AG04450 (cell line): Measurements from ENCODE around the gene NPIPB2. TPM values are rescaled to one million over a fixed set of nuclear protein-coding genes. Genes with fewer than 3 reads are reported as not detected.

Source experiments
- CTCF ChIA-PET: fragments of 300-600, 350-600 bp; formaldehyde crosslinking; extraction: SDS; loops from one replicate; lab custom pipeline; 2022; ENCODE audit warnings: antibody characterized with exemption, inconsistent platforms; lab: Charles Lee
- POLR2A ChIA-PET: fragments of 350-600 bp; formaldehyde crosslinking; extraction: SDS; loops from one replicate; lab custom pipeline; 2021; ENCODE audit warnings: antibody characterized with exemption, inconsistent platforms; lab: Yijun Ruan, JAX
- DNase-seq: peaks from one replicate; pipeline ENCODE4 v3.0.0-alpha.2; 2011; ENCODE audit warnings: low read depth, low spot score
- H3K27ac ChIP-seq: one replicate; pipeline ENCODE4 v1.5.1; 2012; ENCODE audit warnings: low read depth, low read length, control low read depth
- H3K27me3 ChIP-seq: one replicate; pipeline ENCODE4 v1.6.0; 2012; ENCODE audit warnings: low read length; ENCODE audit not compliant: control insufficient read depth, insufficient read depth
- H3K4me3 ChIP-seq: 2 replicates; pipeline ENCODE4 v1.5.1; 2011; ENCODE audit warnings: mild to moderate bottlenecking, low read depth, low read length, control low read depth
- H3K9me3 ChIP-seq: 2 replicates; pipeline ENCODE4 v1.5.1; 2012; ENCODE audit warnings: low read length; ENCODE audit not compliant: control insufficient read depth, insufficient read depth
- CTCF ChIP-seq: IDR thresholded peaks from 2 replicates; pipeline ENCODE4 v1.5.1; 2011; ENCODE audit warnings: low read depth, low read length, control low read depth, inconsistent platforms
- polyA plus RNA-seq: library from polyadenylated mRNA; depleted of rRNA; stranded (reverse); fragments of >200 nt; gene quantifications from 2 replicates; pipeline ENCODE4 v1.2.3, GENCODE V29; 2011; rRNA removed
- small RNA-seq: library from RNA; depleted of rRNA; stranded (forward); fragments of <200 nt; gene quantifications from one replicate; pipeline ENCODE3, GENCODE V24; 2012; ENCODE audit warnings: low read depth; ENCODE audit not compliant: insufficient read length

Gene NPIPB2
- polyA plus RNA-seq, 1 experiment, result 5.2 TPM

- H3K27me3 ChIP-seq, result no peaks in the 10 kb centered on the region
- CTCF ChIA-PET, result interaction anchor here (2.3 kb wide), 1 partner anchor 190 kb away, joined by 9 read pairs; no protein-coding TSS in a partner anchor
- no peak for TF ChIP-seq CTCF
- POLR2A ChIA-PET, result no interaction called here
- H3K27ac ChIP-seq, result no peak overlapping the region
- H3K4me3 ChIP-seq, result no peak overlapping the region
- DNase-seq, result no peak
- no peaks in the 10 kb centered on the region for H3K9me3 ChIP-seq
Measured at GRCh38 chr16:11877374-11877773, 64.5 kb downstream of the NPIPB2 start.

Small RNAs within 50 kb of the gene (small RNA-seq; reads per million reads assigned to genes)
- gene AC007216.5 (not detected), gene COX6CP1 (not detected), gene UBL5P4 (not detected)

Other genes with a start within 250 kb of the NPIPB2 start
- 35.8 and 37.7 TPM in 2 replicates for gene TXNDC11, start 199.2 kb downstream of the NPIPB2 start, polyA plus RNA-seq
- gene ZC3H7A, start 144.8 kb downstream of the NPIPB2 start, polyA plus RNA-seq, result 66.9 and 72.6 TPM in 2 replicates
- gene RSL1D1, start 90.5 kb downstream of the NPIPB2 start, polyA plus RNA-seq, result 106 and 169 TPM in 2 replicates
- gene GSPT1, start 26.1 kb downstream of the NPIPB2 start, polyA plus RNA-seq, result 106 and 139 TPM in 2 replicates
- not detected in 2 replicates for gene TNFRSF17, start 23.2 kb upstream of the NPIPB2 start, polyA plus RNA-seq
- 11.6 and 13.5 TPM in 2 replicates for gene SNX29, start 34.7 kb upstream of the NPIPB2 start, polyA plus RNA-seq